Ectodermal cell (in vitro differentiated cells): Measurements from ENCODE around the gene DBI.
"Not testable (repeated sequence)": the region's sequence is repeated elsewhere in the genome, so short reads cannot be mapped to it uniquely, and the experiment has no call there.

ENCODE experiments used
- H3K27ac ChIP-seq: 2 replicates; pipeline ENCODE4 v1.7.0; 2013; ENCODE audit warnings: mild to moderate bottlenecking, low read depth, low read length; ENCODE audit not compliant: insufficient read depth, poor library complexity, severe bottlenecking
- H3K27me3 ChIP-seq: 2 replicates; pipeline ENCODE4 v1.7.0; 2013; ENCODE audit warnings: mild to moderate bottlenecking, low read length; ENCODE audit not compliant: insufficient read depth, control insufficient read depth, poor library complexity, severe bottlenecking
- H3K36me3 ChIP-seq: one replicate; pipeline ENCODE4 v1.7.0; 2013; ENCODE audit warnings: low read length; ENCODE audit not compliant: control insufficient read depth, insufficient read depth
- H3K4me1 ChIP-seq: one replicate; pipeline ENCODE4 v1.7.0; 2013; ENCODE audit warnings: low read length; ENCODE audit not compliant: control insufficient read depth, insufficient read depth
- H3K4me3 ChIP-seq: 2 replicates; pipeline ENCODE4 v1.7.0; 2013; ENCODE audit warnings: low read depth, low read length, control low read depth; ENCODE audit not compliant: insufficient read depth
- H3K9me3 ChIP-seq: 2 replicates; pipeline ENCODE4 v1.7.0; 2013; ENCODE audit warnings: mild to moderate bottlenecking, low read length, moderate library complexity; ENCODE audit not compliant: control insufficient read depth
- WGBS, 2 experiments: methylation state at CpG; one replicate each; pipeline ENCODE4 v1.1.7; 2013; ENCODE audit warnings: missing lambda C conversion rate in 2 of 2; 5-methylcytosine and 5-hydroxymethylcytosine counted together

DBI gene

GRCh38 chr2:119393971-119394748, 27.4 kb downstream of the DBI start:
- Histone ChIP-seq H3K4me3 (no peak overlapping the region), H3K27me3 (no peaks in the 10 kb centered on the region), H3K27ac (no peak overlapping the region), H3K36me3 (no peaks in the 10 kb centered on the region), H3K4me1 (no peaks in the 10 kb centered on the region), H3K9me3 (no peaks in the 10 kb centered on the region)
- WGBS, 2 experiments = 83 to 94% methylated on average over 2 of the region's 3 CpGs

- 92 to 95% methylated on average over 6 of the region's 6 CpGs for WGBS, 2 experiments
- Histone ChIP-seq H3K27me3 (no peaks in the 10 kb centered on the region), H3K4me3 (no peak overlapping the region), H3K4me1 (no peaks in the 10 kb centered on the region), H3K36me3 (no peaks in the 10 kb centered on the region), H3K27ac (no peak overlapping the region), H3K9me3 (no peaks in the 10 kb centered on the region)
Observed at GRCh38 chr2:119397196-119397595, 30.4 kb downstream of the DBI start.

- Histone ChIP-seq H3K4me3 (no peak overlapping the region), H3K36me3 (no peaks in the 10 kb centered on the region), H3K27ac (no peak overlapping the region), H3K9me3 (no peaks in the 10 kb centered on the region), H3K27me3 (no peaks in the 10 kb centered on the region), H3K4me1 (no peaks in the 10 kb centered on the region)
- whole genome bisulfite sequencing, 2 experiments = 94 to 95% methylated on average over 5 of the region's 5 CpGs
Observed at GRCh38 chr2:119402106-119402505, 35.3 kb downstream of the DBI start.

GRCh38 chr2:119402645-119403560, 36.1 kb downstream of the DBI start:
- no peak overlapping the region for H3K4me3 ChIP-seq
- H3K27me3 ChIP-seq = no peaks in the 10 kb centered on the region
- H3K36me3 ChIP-seq = no peaks in the 10 kb centered on the region
- H3K27ac ChIP-seq = no peak overlapping the region
- 91 to 94% methylated on average over 10 of the region's 10 CpGs for WGBS, 2 experiments
- H3K9me3 ChIP-seq = no peaks in the 10 kb centered on the region
- H3K4me1 ChIP-seq = no peaks in the 10 kb centered on the region

GRCh38 chr2:119403618-119404017, 36.8 kb downstream of the DBI start:
- H3K9me3 ChIP-seq, H3K4me1 ChIP-seq, H3K27me3 ChIP-seq, H3K27ac ChIP-seq, H3K36me3 ChIP-seq, H3K4me3 ChIP-seq: not testable (repeated sequence)
- WGBS, 2 experiments = 92 to 94% methylated on average over 12 of the region's 12 CpGs

GRCh38 chr2:119405151-119405550, 38.4 kb downstream of the DBI start:
- H3K27me3 ChIP-seq = no peaks in the 10 kb centered on the region
- H3K4me1 ChIP-seq = no peaks in the 10 kb centered on the region
- no peak overlapping the region for H3K27ac ChIP-seq
- no peaks in the 10 kb centered on the region for H3K36me3 ChIP-seq
- WGBS, 2 experiments = 90 to 91% methylated on average over 2 of the region's 2 CpGs
- H3K9me3 ChIP-seq = no peaks in the 10 kb centered on the region
- H3K4me3 ChIP-seq = no peak overlapping the region

GRCh38 chr2:119407430-119408220, 40.8 kb downstream of the DBI start:
- no peaks in the 10 kb centered on the region for H3K9me3 ChIP-seq
- no peak overlapping the region for H3K4me3 ChIP-seq
- no peaks in the 10 kb centered on the region for H3K36me3 ChIP-seq
- H3K4me1 ChIP-seq = no peaks in the 10 kb centered on the region
- no peak overlapping the region for H3K27ac ChIP-seq
- WGBS, 2 experiments = 80 to 85% methylated on average over 7 of the region's 7 CpGs
- no peaks in the 10 kb centered on the region for H3K27me3 ChIP-seq

- Histone ChIP-seq H3K9me3 (no peaks in the 10 kb centered on the region), H3K4me1 (no peaks in the 10 kb centered on the region), H3K27me3 (no peaks in the 10 kb centered on the region), H3K27ac (no peak overlapping the region), H3K4me3 (no peak overlapping the region), H3K36me3 (no peaks in the 10 kb centered on the region)
- 68 to 72% methylated on average over 5 of the region's 5 CpGs for WGBS, 2 experiments
Observed at GRCh38 chr2:119408221-119408619, 41.4 kb downstream of the DBI start.

- H3K9me3 ChIP-seq = no peaks in the 10 kb centered on the region
- 90 to 91% methylated on average over 3 to 4 of the region's 4 CpGs for whole genome bisulfite sequencing, 2 experiments
- no peak overlapping the region for H3K27ac ChIP-seq
- no peaks in the 10 kb centered on the region for H3K4me1 ChIP-seq
- H3K36me3 ChIP-seq = no peaks in the 10 kb centered on the region
- H3K4me3 ChIP-seq = no peak overlapping the region
- H3K27me3 ChIP-seq = no peaks in the 10 kb centered on the region
Observed at GRCh38 chr2:119409506-119409905, 42.7 kb downstream of the DBI start.

GRCh38 chr2:119414894-119415293, 48.1 kb downstream of the DBI start:
- H3K36me3 ChIP-seq = no peaks in the 10 kb centered on the region
- H3K4me3 ChIP-seq = no peak overlapping the region
- H3K4me1 ChIP-seq = no peaks in the 10 kb centered on the region
- no peak overlapping the region for H3K27ac ChIP-seq
- no peaks in the 10 kb centered on the region for H3K9me3 ChIP-seq
- no peaks in the 10 kb centered on the region for H3K27me3 ChIP-seq
- 86 to 98% methylated on average over 3 of the region's 3 CpGs for WGBS, 2 experiments
